ENCODE measurements around the gene UNC119B.

UNC119B gene

GRCh38 chr12:120722784-120723183 is 12.5 kb downstream of the UNC119B start:
- H3K27me3 ChIP-seq = no peaks in the 10 kb centered on the region
- TF ChIP-seq, protein P1, sequence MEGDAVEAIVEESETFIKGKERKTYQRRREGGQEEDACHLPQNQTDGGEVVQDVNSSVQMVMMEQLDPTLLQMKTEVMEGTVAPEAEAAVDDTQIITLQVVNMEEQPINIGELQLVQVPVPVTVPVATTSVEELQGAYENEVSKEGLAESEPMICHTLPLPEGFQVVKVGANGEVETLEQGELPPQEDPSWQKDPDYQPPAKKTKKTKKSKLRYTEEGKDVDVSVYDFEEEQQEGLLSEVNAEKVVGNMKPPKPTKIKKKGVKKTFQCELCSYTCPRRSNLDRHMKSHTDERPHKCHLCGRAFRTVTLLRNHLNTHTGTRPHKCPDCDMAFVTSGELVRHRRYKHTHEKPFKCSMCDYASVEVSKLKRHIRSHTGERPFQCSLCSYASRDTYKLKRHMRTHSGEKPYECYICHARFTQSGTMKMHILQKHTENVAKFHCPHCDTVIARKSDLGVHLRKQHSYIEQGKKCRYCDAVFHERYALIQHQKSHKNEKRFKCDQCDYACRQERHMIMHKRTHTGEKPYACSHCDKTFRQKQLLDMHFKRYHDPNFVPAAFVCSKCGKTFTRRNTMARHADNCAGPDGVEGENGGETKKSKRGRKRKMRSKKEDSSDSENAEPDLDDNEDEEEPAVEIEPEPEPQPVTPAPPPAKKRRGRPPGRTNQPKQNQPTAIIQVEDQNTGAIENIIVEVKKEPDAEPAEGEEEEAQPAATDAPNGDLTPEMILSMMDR (IDR thresholded peaks at IDR 0.05) = no peak
- intact Hi-C loops (cut with DNase I; ENCODE audit: low total_unique reads) = loop anchor here (10.0 kb wide), 1 partner anchor 182 kb away; the partner anchor contains the start of gene SPPL3
- no peak overlapping the region for H3K4me3 ChIP-seq
- H3K9me3 ChIP-seq = no peaks in the 10 kb centered on the region
- H3K4me1 ChIP-seq = peaks cover 0 to 17% (median 10%) of the 10 kb centered on the region in 4 donors
- DNase-seq = no peak
- H3K36me3 ChIP-seq = peaks cover 34 to 62% (median 50%) of the 10 kb centered on the region in 3 donors
- no peak overlapping the region for H3K27ac ChIP-seq

DNA sequence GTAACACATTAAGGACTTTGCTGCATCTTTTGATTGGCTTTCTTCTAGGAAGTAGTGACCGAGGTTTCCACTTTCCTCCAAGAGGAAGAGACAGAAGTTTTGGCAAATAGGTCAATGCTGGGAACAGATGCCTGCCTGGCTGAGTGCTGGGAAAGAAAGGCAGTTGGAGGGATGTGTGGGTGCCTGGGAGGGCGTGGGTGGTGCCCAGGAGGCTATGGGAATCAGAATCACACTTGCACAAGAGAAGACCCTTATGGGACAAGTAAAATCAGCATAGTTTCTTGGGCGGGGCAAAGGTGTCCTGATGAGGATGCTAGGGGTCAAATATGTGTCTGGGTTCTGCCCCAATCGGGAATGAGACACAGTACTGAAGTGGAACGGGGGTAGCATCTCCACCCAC is 14.5 kb downstream of the UNC119B start:
- intact Hi-C loops (cut with DNase I; ENCODE audit: low total_unique reads) = loop anchor here (10.0 kb wide), 1 partner anchor 180 kb away; the partner anchor contains the start of gene SPPL3
- TF ChIP-seq, protein P1 (IDR thresholded peaks at IDR 0.05) = no peak
- DNase-seq = no peak
- Histone ChIP-seq H3K4me3 (no peak overlapping the region), H3K27ac (peak overlapping the region in 1 of 2 donors; percentile 82), H3K27me3 (no peaks in the 10 kb centered on the region), H3K9me3 (no peaks in the 10 kb centered on the region), H3K4me1 (peaks cover 0 to 17% (median 10%) of the 10 kb centered on the region in 4 donors), H3K36me3 (peaks cover 23 to 59% (median 39%) of the 10 kb centered on the region in 3 donors)

GRCh38 chr12:120725151-120725658 is 14.9 kb downstream of the UNC119B start:
- H3K27ac ChIP-seq = peak overlapping the region; percentile 82 to 86
- no peak for DNase-seq
- H3K4me3 ChIP-seq = peak overlapping the region; percentile 66 to 72
- intact Hi-C loops (cut with DNase I; ENCODE audit: low total_unique reads) = loop anchor here (10.0 kb wide), 1 partner anchor 180 kb away; the partner anchor contains the start of gene SPPL3
- TF ChIP-seq, protein P1 (IDR thresholded peaks at IDR 0.05) = no peak
- no peaks in the 10 kb centered on the region for H3K27me3 ChIP-seq
- peaks cover 18 to 59% (median 35%) of the 10 kb centered on the region in 3 donors for H3K36me3 ChIP-seq
- peaks cover 0 to 17% (median 10%) of the 10 kb centered on the region in 4 donors for H3K4me1 ChIP-seq
- no peaks in the 10 kb centered on the region for H3K9me3 ChIP-seq

DNA sequence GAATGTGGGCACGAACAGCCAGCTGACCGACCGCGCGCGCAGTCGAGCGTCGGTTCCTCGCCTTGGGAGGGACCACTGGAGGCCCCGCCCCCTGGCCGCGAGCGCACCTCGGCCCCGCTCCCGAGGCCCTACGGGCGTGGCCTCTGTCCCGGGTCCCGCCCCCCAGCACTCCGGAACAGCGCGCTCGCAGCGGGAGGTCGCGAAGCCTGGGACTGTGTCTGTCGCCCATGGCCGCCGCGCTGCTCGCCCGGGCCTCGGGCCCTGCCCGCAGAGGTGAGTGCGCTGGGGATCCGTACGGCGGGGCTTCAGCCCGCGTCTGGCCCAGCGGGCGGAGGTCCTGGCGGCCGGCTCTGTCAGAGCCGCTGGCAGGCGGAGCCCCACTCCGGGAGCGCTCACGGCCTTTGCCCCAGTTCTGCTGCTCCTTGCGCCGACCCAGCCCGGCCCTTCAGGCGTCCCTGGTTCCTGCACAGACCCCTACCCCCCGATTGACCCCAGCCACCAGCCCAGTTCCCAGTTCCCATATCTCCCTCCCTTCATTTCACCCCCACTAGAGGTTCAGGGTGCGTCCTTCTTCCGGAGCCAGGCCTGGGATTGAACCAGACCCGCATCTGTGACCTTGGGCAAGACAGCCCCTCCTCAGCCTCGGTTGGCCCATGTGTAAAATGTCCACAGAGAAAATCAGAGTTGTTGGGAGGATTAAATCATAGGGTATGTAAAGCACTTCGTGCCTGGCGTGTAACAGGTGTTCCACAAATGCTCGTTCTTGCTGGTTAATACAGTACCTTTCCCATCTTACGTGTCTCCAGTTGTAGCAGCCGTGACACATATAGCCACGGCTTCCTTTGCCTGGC is 15.6 kb downstream of the UNC119B start, which contains the start of gene ACADS:
Gene ACADS, plus strand, starts transcription at position 168 of the 851 bp plus-strand sequence. Its CDS starts 60 bp downstream, at position 228.
- H3K4me3 ChIP-seq = peak within 1 kb of the TSS; percentile 66 to 72
- intact Hi-C loops (cut with DNase I; ENCODE audit: low total_unique reads) = loop anchor here (10.0 kb wide), 1 partner anchor 179 kb away; the partner anchor contains the start of gene SPPL3
- no peaks in the 10 kb centered on the region for H3K27me3 ChIP-seq
- peak within 1 kb of the TSS; percentile 82 to 86 for H3K27ac ChIP-seq
- no peaks in the 10 kb centered on the region for H3K9me3 ChIP-seq
- TF ChIP-seq, protein P1 (IDR thresholded peaks at IDR 0.05) = no peak
- peak; percentile 85 to 92 for DNase-seq
- peaks cover 17 to 59% (median 28%) of the 10 kb centered on the region in 3 donors for H3K36me3 ChIP-seq
- H3K4me1 ChIP-seq = peaks cover 0 to 17% (median 10%) of the 10 kb centered on the region in 4 donors

DNA sequence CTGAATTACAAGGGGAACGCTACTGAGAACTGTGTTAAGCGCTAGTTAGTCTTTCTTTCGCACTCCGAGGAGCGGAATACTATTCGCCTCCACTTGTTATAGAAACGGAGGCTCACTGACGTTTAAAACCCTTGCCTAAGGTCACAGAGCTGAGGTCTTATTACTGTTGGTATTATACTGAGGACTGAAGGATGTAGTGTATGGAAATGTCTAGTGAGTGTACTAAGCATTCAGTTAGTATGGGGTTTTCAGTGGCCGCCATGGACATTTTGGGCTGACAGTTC is 16.2 kb downstream of the UNC119B start:
- H3K4me1 ChIP-seq = peaks cover 0 to 17% (median 10%) of the 10 kb centered on the region in 4 donors
- H3K36me3 ChIP-seq = peaks cover 13 to 58% (median 22%) of the 10 kb centered on the region in 3 donors
- H3K9me3 ChIP-seq = no peaks in the 10 kb centered on the region
- intact Hi-C loops (cut with DNase I; ENCODE audit: low total_unique reads) = loop anchor here (10.0 kb wide), 1 partner anchor 178 kb away; the partner anchor contains the start of gene SPPL3
- no peak for DNase-seq
- no peaks in the 10 kb centered on the region for H3K27me3 ChIP-seq
- TF ChIP-seq, protein P1 (IDR thresholded peaks at IDR 0.05) = no peak
- peak overlapping the region; percentile 82 to 86 for H3K27ac ChIP-seq
- peak overlapping the region; percentile 66 to 72 for H3K4me3 ChIP-seq
